AG08395 (cell line): ENCODE data around the gene ZFAND2B.
"Not testable (repeated sequence)": the region's sequence is repeated elsewhere in the genome, so short reads cannot be mapped to it uniquely, and the experiment has no call there.

Experiments
- DNase-seq: peaks from one replicate; pipeline ENCODE4 v3.0.0; 2012; ENCODE audit warnings: mixed read lengths, low spot score

ZFAND2B gene

GRCh38 chr2:219250049-219250781, 43.6 kb downstream of the ZFAND2B start:
- DNase-seq, result no peak

GRCh38 chr2:219251656-219252055, 45.1 kb downstream of the ZFAND2B start:
- peak; percentile 7 for DNase-seq

GRCh38 chr2:219252084-219252483, 45.5 kb downstream of the ZFAND2B start:
- DNase-seq, result no peak

GRCh38 chr2:219252570-219252899, 46.0 kb downstream of the ZFAND2B start:
- no peak for DNase-seq

GRCh38 chr2:219252900-219253752, 46.5 kb downstream of the ZFAND2B start, which contains the start of gene TUBA4B:
TSS of gene TUBA4B (plus strand) at chr2:219253243. CDS start at chr2:219253408, 165 bp downstream.
- DNase-seq, result peak; percentile 31

- DNase-seq, result peak; percentile 94
Measured at GRCh38 chr2:219253753-219254589, 47.4 kb downstream of the ZFAND2B start, which contains the start of gene TUBA4A. TSS of gene TUBA4A (minus strand) at chr2:219253918. CDS start at chr2:219253858, 60 bp downstream.

- no peak for DNase-seq
Measured at GRCh38 chr2:219254590-219255201, 48.1 kb downstream of the ZFAND2B start.

- not testable (repeated sequence) for DNase-seq
Measured at GRCh38 chr2:219258942-219259341, 52.4 kb downstream of the ZFAND2B start.
